ENCODE measurements around the gene IL1RL1. TPM values are rescaled to one million over a fixed set of nuclear protein-coding genes. Genes with fewer than 3 reads are reported as not detected.

IL1RL1 gene
- polyA plus RNA-seq, 1 donor from 2014 or later, result not detected

DNA sequence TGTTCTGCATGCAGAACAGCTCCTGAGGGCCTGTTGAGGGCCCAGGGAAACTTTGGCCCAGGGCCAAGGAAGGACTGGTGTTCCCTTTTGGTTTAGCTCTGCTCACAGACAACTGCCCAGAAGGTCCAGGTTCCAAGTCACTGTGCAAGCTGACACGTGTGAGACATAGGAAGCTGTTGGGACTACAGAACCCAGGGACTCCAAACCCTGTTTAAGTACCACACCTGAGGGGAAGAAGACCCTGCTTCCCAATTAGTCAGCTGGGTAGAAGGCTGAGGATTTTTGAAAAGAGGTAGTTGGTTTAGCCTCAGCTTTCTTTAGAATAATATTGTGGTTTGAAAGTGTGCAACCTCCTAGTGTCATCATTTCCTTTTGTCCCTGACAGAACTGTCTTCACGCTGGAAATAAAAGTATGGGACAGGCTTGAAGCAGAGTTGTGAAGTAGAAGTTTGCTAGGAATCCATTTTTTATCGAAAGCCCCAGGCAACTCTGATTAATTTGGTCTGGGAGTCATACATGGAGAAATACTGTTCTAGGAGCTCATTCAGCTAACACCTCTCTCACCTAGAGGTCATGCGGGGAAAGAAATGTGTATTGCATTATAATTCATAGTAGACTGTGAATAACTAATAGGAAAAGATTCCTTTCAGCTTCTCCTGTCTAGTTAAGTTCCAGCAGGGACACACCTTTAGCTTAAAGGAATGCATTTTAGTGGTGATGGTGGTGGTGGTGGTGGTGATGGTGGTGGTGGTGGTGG lies 19.9 kb upstream of the IL1RL1 start:
- Histone ChIP-seq H4K20me1 (ENCODE audit: insufficient read depth) (no peaks in the 10 kb centered on the region), H3K79me2 (replicated peaks; ENCODE audit: insufficient read depth, low read length) (no peaks in the 10 kb centered on the region), H3K27ac (ENCODE audit: low read length) (no peak overlapping the region), H3K9ac (ENCODE audit: low read length) (no peak overlapping the region), H2AFZ (ENCODE audit: low read depth, low read length) (no peak overlapping the region), H3K4me2 (ENCODE audit: low read length) (no peak overlapping the region), H3K27me3 (ENCODE audit: insufficient read depth, low read depth, low read length) (no peaks in the 10 kb centered on the region), H3K36me3 (ENCODE audit: insufficient read depth, low read length) (no peaks in the 10 kb centered on the region), H3K9me3 (ENCODE audit: low read length) (no peaks in the 10 kb centered on the region), H3F3A (ENCODE audit: insufficient read depth, low read length, poor library complexity, severe bottlenecking) (no peaks in the 10 kb centered on the region), H3K9me2 (ENCODE audit: insufficient read depth, low read length) (no peaks in the 10 kb centered on the region), H3K4me3 (ENCODE audit: low read length) (no peak overlapping the region)
- TF ChIP-seq TAF1 (IDR thresholded peaks at IDR 0.05; ENCODE audit: low read depth), result no peak
- TF ChIP-seq, protein P1, sequence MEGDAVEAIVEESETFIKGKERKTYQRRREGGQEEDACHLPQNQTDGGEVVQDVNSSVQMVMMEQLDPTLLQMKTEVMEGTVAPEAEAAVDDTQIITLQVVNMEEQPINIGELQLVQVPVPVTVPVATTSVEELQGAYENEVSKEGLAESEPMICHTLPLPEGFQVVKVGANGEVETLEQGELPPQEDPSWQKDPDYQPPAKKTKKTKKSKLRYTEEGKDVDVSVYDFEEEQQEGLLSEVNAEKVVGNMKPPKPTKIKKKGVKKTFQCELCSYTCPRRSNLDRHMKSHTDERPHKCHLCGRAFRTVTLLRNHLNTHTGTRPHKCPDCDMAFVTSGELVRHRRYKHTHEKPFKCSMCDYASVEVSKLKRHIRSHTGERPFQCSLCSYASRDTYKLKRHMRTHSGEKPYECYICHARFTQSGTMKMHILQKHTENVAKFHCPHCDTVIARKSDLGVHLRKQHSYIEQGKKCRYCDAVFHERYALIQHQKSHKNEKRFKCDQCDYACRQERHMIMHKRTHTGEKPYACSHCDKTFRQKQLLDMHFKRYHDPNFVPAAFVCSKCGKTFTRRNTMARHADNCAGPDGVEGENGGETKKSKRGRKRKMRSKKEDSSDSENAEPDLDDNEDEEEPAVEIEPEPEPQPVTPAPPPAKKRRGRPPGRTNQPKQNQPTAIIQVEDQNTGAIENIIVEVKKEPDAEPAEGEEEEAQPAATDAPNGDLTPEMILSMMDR (IDR thresholded peaks at IDR 0.05; ENCODE audit: poor library complexity, severe bottlenecking), result no peak
- TF ChIP-seq MXI1 (conservative IDR thresholded peaks at IDR 0.05; ENCODE audit: poor library complexity, severe bottlenecking), result no peak
- TF ChIP-seq SMC3 (conservative IDR thresholded peaks at IDR 0.05; ENCODE audit: poor library complexity), result no peak
- no peak for TF ChIP-seq RAD21 (conservative IDR thresholded peaks at IDR 0.05)
- no peak for TF ChIP-seq EP300 (conservative IDR thresholded peaks at IDR 0.05; ENCODE audit: poor library complexity, severe bottlenecking)
- no peak for TF ChIP-seq POLR2AphosphoS5 (IDR thresholded peaks at IDR 0.05)
- TF ChIP-seq EZH2 (IDR thresholded peaks at IDR 0.05; ENCODE audit: borderline replicate concordance, insufficient read depth, low read length, poor library complexity, severe bottlenecking), result no peak
- TF ChIP-seq, protein P2, sequence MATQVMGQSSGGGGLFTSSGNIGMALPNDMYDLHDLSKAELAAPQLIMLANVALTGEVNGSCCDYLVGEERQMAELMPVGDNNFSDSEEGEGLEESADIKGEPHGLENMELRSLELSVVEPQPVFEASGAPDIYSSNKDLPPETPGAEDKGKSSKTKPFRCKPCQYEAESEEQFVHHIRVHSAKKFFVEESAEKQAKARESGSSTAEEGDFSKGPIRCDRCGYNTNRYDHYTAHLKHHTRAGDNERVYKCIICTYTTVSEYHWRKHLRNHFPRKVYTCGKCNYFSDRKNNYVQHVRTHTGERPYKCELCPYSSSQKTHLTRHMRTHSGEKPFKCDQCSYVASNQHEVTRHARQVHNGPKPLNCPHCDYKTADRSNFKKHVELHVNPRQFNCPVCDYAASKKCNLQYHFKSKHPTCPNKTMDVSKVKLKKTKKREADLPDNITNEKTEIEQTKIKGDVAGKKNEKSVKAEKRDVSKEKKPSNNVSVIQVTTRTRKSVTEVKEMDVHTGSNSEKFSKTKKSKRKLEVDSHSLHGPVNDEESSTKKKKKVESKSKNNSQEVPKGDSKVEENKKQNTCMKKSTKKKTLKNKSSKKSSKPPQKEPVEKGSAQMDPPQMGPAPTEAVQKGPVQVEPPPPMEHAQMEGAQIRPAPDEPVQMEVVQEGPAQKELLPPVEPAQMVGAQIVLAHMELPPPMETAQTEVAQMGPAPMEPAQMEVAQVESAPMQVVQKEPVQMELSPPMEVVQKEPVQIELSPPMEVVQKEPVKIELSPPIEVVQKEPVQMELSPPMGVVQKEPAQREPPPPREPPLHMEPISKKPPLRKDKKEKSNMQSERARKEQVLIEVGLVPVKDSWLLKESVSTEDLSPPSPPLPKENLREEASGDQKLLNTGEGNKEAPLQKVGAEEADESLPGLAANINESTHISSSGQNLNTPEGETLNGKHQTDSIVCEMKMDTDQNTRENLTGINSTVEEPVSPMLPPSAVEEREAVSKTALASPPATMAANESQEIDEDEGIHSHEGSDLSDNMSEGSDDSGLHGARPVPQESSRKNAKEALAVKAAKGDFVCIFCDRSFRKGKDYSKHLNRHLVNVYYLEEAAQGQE (IDR thresholded peaks at IDR 0.05; ENCODE audit: borderline replicate concordance), result no peak

DNA sequence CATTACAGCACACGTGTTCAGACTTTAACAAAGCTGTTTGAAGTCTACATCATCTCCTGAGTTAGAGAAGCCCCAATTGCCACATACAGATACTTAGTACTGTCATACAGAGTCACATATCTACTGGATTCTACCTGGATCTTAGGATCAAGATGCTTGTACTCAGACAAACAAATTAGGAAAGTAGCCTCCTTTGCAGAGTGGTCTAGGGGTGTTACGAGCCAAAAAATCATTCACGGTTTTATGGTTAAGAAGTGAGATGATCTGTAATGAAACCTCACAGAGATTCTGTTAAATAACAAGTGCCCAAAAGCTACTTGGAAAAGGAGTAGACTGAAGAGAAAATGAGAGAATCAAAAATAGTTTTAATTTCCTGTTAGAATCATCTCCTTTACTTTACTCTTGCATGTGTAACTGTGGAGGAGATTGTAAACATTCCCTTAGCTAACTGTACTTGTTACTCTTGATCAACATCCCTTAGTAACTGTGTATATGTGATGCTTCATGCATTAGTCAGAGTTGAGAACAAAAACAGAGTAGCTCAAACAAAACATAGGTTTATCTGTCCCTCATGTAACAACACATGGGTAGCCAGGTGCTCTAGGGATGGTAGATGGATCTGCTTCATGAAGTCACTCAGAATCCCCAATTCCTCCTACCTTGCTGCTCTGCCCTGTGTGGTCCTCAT lies 16.4 kb upstream of the IL1RL1 start:
- Histone ChIP-seq H4K20me1 (ENCODE audit: insufficient read depth) (no peaks in the 10 kb centered on the region), H3K4me2 (ENCODE audit: low read length) (no peak overlapping the region), H3F3A (ENCODE audit: insufficient read depth, low read length, poor library complexity, severe bottlenecking) (no peaks in the 10 kb centered on the region), H3K27ac (ENCODE audit: low read length) (no peak overlapping the region), H3K9me3 (ENCODE audit: low read length) (no peaks in the 10 kb centered on the region), H3K4me3 (ENCODE audit: low read length) (no peak overlapping the region), H3K9me2 (ENCODE audit: insufficient read depth, low read length) (no peaks in the 10 kb centered on the region), H3K9ac (ENCODE audit: low read length) (no peak overlapping the region), H3K27me3 (ENCODE audit: insufficient read depth, low read depth, low read length) (no peaks in the 10 kb centered on the region), H3K79me2 (replicated peaks; ENCODE audit: insufficient read depth, low read length) (no peaks in the 10 kb centered on the region), H2AFZ (ENCODE audit: low read depth, low read length) (no peak overlapping the region), H3K36me3 (ENCODE audit: insufficient read depth, low read length) (no peaks in the 10 kb centered on the region)
- TF ChIP-seq, protein P1 (IDR thresholded peaks at IDR 0.05; ENCODE audit: poor library complexity, severe bottlenecking), result no peak
- TF ChIP-seq MXI1 (conservative IDR thresholded peaks at IDR 0.05; ENCODE audit: poor library complexity, severe bottlenecking), result no peak
- no peak for TF ChIP-seq SMC3 (conservative IDR thresholded peaks at IDR 0.05; ENCODE audit: poor library complexity)
- no peak for TF ChIP-seq EP300 (conservative IDR thresholded peaks at IDR 0.05; ENCODE audit: poor library complexity, severe bottlenecking)
- TF ChIP-seq RAD21 (conservative IDR thresholded peaks at IDR 0.05), result no peak
- no peak for TF ChIP-seq EZH2 (IDR thresholded peaks at IDR 0.05; ENCODE audit: borderline replicate concordance, insufficient read depth, low read length, poor library complexity, severe bottlenecking)
